Activated naive CD4-positive, alpha-beta T cell treated with anti-CD3 and anti-CD28 coated beads, Interleukin-2, amount 50 U/mL, for 72 hours (primary cell): ENCODE results near the gene FOXB2. TPM values are rescaled to one million over a fixed set of nuclear protein-coding genes. Genes with fewer than 3 reads are reported as not detected.
"Not testable (repeated sequence)": the region's sequence is repeated elsewhere in the genome, so short reads cannot be mapped to it uniquely, and the experiment has no call there.

Source experiments
- ATAC-seq, 2 donors: fragments of 150-1000 bp; cut with Tn5 transposase; 2 replicates each; pipeline ENCODE4 v1.10.0; 2021; ENCODE audit warnings: mild to moderate bottlenecking in 2 of 2, moderate library complexity in 2 of 2
- DNase-seq, 2 donors: peaks; one replicate each; pipeline ENCODE4 v3.0.0; 2021 to 2022; ENCODE audit warnings: low spot score in 2 of 2
- H3K27ac Mint-ChIP-seq, 2 donors: one replicate each; pipeline ENCODE4 v1.8.0; 2022; ENCODE audit warnings: mild to moderate bottlenecking in 2 of 2, mixed read lengths in 2 of 2
- H3K36me3 Mint-ChIP-seq, 2 donors: one replicate each; pipeline ENCODE4 v1.8.0; 2022; ENCODE audit warnings: mixed read lengths in 2 of 2
- H3K9me3 Mint-ChIP-seq, 2 donors: one replicate each; pipeline ENCODE4 v1.8.0; 2022; ENCODE audit warnings: mixed read lengths in 2 of 2
- total RNA-seq, 2 donors: library from RNA; stranded (reverse); gene quantifications; one replicate each; pipeline ENCODE4 v1.2.3, GENCODE V29; 2022

The FOXB2 gene
- total RNA-seq: not detected

DNA sequence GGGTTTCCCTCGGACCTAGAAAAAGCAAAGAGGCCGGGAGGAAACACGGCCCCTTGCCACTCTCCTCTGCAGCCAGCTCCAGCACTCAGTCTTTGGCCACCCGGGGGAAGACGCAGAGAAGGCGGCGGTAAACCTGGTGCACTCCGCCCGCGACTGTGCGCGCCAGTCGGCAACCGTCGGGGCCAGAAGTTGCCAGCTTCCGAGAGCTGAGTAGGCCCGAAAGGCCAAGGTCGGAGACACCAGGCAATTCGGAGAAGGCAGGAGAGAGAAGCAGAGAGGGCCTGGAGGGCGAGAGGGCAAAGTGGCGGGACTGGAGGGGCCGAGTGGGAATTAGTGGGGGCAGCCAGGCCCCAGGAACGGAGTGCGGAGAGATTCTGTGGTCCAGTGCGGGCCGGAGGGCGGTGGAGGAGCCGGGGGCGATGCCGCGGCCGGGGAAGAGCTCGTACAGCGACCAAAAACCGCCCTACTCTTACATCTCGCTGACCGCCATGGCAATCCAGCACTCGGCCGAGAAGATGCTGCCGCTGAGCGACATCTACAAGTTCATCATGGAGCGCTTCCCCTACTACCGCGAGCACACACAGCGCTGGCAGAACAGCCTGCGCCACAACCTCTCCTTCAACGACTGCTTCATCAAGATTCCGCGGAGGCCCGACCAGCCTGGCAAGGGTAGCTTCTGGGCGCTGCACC, at the start of gene FOXB2:
Gene FOXB2, plus strand, starts transcription at position 420 of the 690 bp plus-strand sequence. Its CDS starts 0 bp downstream, at position 420.
- ATAC-seq (no peak), DNase-seq (peak in 1 of 2 donors; percentile 16)
- H3K36me3 Mint-ChIP-seq: peaks cover 9 to 17% of the 10 kb centered on the region in 2 donors
- no peaks in the 10 kb centered on the region for H3K9me3 Mint-ChIP-seq
- H3K27ac Mint-ChIP-seq: peak within 1 kb of the TSS in 1 of 2 donors; percentile 68

DNA sequence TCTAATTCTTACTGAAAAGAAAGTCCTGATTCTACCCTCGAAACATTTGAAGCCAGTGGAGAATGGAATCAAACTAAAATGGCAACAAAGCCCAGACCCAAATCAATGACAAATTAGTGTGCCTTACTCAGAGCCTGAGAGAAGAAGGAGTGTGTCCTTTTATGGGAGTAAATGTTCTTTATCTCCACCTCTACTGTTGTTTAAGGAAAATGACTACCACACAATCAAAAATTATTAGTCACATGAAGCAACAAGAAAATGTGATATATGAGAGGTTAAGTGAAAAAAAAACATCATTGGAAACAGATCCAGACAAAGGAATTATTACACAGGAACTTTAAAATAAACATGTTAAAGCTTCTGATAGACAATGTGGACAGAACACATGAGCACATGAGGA, 49.7 kb upstream of the FOXB2 start:
- peaks cover 13 to 14% of the 10 kb centered on the region in 2 donors for H3K9me3 Mint-ChIP-seq
- H3K27ac Mint-ChIP-seq: no peak overlapping the region
- ATAC-seq (no peak), DNase-seq (no peak)
- H3K36me3 Mint-ChIP-seq: peaks cover 0 to 4% of the 10 kb centered on the region in 2 donors

DNA sequence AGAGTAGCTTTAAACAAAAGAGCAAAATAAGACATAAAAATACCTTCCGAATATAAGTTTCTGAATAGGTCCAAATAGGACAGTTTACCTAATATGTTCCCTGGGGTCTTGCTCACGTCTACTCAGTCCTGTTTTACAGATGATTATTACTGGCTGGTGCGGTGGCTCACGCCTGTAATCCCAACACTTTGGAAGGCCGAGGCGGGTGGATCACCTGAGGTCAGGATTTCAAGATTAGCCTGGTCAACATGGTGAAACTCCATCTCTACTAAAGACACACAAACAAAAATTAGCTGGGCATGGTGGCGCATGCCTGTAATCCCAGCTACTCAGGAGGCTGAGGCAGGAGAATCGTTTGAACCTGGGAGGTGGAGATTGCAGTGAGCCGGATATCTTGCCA, 40.6 kb upstream of the FOXB2 start:
- H3K27ac Mint-ChIP-seq, H3K36me3 Mint-ChIP-seq, ATAC-seq, DNase-seq, H3K9me3 Mint-ChIP-seq: not testable (repeated sequence)

DNA sequence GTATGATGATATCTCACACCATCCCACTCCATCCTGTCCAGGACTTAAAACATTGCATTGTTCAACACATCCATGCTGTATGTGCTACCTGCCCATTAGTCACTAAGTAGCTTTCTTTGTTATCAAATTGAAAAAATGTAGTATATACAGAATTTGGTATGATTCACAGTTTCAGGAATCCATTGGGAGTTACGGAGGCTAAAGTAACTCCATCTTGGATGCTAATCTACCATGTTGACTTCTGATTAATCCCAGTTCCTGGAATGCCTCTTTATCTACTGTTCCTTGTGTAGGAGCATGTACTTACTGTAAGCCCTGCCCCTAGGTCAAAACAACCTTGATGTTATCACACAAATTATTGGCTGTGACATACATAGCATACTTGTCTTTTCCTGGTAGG, 38.9 kb upstream of the FOXB2 start:
- no peak overlapping the region for H3K27ac Mint-ChIP-seq
- DNase-seq (no peak), ATAC-seq (no peak)
- H3K36me3 Mint-ChIP-seq: no peaks in the 10 kb centered on the region
- H3K9me3 Mint-ChIP-seq: no peaks in the 10 kb centered on the region

DNA sequence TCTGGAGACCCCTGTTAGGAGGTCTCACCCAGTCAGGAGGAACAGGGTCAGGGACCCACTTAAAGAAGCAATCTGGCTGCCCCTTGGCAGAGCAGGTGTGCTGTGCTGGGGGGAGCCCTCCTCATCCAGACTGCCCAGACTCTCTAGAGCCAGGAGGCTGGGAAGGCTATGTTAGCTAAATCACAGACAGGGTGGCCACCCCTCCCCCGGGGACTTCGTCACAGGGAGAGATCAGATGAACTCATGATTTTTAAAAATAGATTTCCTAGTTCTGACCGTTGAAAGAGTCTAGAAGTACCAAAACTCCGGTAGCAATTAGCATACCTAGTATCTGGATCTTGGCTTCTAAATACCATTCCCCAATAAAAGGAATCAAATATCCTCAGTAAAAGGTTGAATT, 35.0 kb upstream of the FOXB2 start:
- DNase-seq (no peak), ATAC-seq (no peak)
- H3K27ac Mint-ChIP-seq: no peak overlapping the region
- H3K9me3 Mint-ChIP-seq: no peaks in the 10 kb centered on the region
- no peaks in the 10 kb centered on the region for H3K36me3 Mint-ChIP-seq

DNA sequence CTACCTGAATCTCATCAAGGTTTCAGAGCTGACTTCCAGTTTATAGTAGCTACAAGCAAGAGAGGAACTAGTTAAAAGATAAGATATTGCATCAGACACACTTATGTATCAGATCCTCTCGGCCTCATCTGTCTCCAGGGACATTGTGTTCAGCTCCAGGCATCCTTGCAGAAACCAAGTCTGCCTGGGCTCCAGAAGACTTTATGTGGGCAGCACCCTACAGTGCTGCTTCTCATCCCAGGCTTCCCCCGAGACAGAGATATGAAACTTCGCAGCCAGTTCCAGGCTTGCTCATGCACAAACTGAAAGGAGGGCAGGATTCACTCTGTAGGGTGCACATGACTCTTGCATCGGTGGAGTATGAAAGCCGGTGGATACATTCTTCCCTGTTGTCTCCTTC, 33.9 kb upstream of the FOXB2 start:
- no peaks in the 10 kb centered on the region for H3K36me3 Mint-ChIP-seq
- H3K27ac Mint-ChIP-seq: no peak overlapping the region
- DNase-seq (no peak), ATAC-seq (no peak)
- H3K9me3 Mint-ChIP-seq: no peaks in the 10 kb centered on the region

DNA sequence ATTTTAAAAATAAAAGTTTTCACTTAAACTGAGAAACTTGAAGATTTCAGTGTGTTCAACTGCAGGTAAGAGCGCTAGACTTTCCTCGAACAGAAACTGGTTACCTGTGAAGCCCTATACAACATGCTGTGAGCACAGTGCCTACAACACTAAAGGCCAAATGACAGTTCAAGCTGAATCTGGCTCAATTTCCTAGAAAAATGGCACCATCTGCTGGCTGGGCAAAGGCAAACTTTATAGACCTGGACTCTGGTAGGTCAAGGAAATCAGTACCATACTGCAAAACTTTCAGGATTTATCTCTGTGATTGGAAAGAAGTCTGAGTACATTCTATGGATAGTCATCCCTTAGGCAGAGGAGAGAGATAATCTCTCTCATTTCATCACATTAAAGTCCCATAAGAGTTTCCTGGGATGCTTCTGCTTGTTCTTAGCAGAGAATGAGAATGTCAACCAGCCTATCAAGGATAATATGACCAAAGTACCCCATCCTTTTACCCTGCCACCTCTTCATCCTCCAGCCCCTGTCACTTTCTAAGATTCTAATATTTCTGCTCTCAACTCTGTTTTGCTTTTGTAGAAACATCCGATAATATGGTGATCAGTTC, 31.8 kb upstream of the FOXB2 start:
- Mint-ChIP-seq H3K27ac (no peak overlapping the region), H3K9me3 (no peaks in the 10 kb centered on the region), H3K36me3 (no peaks in the 10 kb centered on the region)
- DNase-seq (no peak), ATAC-seq (no peak)

DNA sequence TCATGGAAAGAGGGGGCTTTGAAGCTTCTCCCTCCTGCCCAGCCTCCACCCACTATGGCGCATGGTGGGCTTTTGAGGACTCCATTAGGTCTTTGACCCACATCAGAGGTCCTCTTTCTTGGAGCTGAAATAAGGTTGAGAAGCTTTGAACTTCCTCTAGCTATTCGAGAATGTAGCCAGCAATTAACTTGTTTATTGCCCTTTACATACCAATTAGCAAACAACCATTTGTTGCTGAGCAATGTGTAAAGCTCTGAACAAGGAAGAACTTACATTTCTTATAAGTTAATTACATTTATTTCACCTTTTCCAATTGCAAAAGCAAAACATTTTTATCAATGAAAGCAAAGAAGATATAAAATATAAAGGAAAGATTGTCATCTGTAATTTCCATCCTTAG, 30.5 kb upstream of the FOXB2 start:
- ATAC-seq (no peak), DNase-seq (no peak)
- no peak overlapping the region for H3K27ac Mint-ChIP-seq
- no peaks in the 10 kb centered on the region for H3K36me3 Mint-ChIP-seq
- H3K9me3 Mint-ChIP-seq: no peaks in the 10 kb centered on the region

DNA sequence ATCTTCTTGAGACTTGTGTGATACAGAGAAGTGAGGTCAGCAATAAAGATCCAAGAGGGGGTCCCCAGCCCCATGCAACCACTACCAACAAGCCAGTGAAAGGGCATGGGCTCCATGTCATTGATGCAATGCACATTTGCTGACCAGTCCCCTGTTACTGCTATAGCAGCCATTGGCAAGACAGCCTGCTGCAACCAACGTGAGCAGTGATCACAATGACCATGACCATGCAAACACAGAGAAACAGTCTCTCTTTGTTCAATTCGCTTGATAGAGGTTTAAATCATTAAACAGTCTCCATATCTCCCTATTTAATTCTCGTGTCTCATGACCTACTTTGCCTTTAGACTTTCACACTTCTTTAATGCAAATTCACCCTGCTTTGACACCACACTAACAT, 30.0 kb upstream of the FOXB2 start:
- DNase-seq: no peak
- ATAC-seq: no peak
- Mint-ChIP-seq H3K36me3 (no peaks in the 10 kb centered on the region), H3K27ac (no peak overlapping the region), H3K9me3 (no peaks in the 10 kb centered on the region)

DNA sequence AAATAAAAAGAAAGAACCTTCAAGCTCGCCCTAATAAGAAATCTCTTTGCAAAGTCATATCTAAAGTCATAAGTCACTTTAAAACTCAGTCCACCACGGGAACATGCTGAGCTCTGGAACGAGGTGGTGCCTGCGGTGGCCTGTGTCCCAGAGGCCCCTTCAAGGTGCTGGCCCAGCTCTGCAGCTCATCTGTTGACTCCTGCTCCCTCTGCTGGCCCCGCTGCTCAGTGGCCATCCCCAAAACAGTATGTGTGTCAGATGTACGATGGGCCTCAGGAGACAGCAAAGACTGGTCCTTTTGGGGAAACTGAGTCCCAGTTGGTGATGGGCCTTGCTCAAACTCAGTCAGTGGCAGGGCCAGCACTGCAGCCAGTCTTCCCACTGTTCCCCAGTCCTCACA, 22.8 kb upstream of the FOXB2 start:
- Mint-ChIP-seq H3K27ac (no peak overlapping the region), H3K36me3 (no peaks in the 10 kb centered on the region), H3K9me3 (no peaks in the 10 kb centered on the region)
- no peak for ATAC-seq
- no peak for DNase-seq

DNA sequence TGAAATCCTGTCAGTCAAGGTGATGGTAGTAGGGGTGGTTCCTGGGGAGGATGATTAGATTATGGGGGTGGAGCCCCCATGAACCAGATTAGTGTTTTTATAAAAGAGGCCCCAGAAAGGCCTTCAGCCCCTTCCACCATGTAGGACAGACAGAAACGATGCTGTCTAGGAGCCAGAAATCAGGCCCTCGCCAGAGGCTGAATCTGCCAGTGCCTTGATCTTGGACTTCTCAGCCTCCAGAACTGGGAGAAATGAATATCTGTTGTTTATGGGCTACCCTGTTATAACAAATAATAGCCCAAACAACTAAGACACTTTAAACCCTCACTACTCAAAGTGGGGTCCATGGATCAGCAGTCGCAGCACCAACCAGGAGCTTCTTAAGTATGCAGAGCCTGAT, 20.2 kb upstream of the FOXB2 start:
- DNase-seq (no peak), ATAC-seq (no peak)
- Mint-ChIP-seq H3K36me3 (no peaks in the 10 kb centered on the region), H3K9me3 (no peaks in the 10 kb centered on the region), H3K27ac (no peak overlapping the region)

DNA sequence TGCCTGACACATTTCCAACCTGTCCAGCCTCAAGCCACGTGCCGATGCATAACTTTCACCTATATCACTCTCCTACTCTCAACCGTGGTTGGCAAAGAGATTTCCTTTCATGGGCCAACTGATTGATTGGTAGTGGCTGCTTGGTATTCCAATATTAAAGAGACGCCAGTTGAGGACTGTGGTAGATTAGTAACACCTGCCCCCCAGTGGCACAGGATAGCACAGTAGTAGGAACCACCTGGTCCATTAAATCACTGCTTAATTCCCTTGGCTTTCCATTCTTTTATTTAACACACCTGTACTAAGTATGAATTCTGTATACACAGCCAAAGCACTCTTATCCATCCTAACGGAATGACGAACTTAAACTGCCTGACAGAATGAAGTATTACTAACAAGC, 19.1 kb upstream of the FOXB2 start:
- DNase-seq (no peak), ATAC-seq (no peak)
- Mint-ChIP-seq H3K36me3 (no peaks in the 10 kb centered on the region), H3K27ac (no peak overlapping the region), H3K9me3 (no peaks in the 10 kb centered on the region)

DNA sequence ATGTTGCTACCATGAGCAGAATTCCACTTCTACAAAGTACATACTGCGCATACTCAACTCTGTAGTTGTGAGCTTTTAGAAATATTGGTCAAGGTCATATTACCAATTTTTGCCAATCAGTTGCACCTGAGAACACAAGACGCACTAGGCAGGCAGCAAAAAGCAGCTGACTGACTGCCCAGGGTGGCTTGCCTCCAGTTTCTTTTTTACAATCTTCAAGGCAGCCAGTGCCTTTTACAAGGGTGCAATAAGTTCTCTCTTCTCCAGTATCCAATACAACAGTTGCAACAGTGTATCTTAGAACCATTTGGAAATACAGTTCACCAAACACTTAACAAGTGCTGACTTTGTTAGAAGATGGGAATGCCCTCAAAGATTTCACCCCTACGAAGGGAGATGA, 16.1 kb upstream of the FOXB2 start:
- no peak for DNase-seq
- no peak for ATAC-seq
- Mint-ChIP-seq H3K27ac (no peak overlapping the region), H3K36me3 (no peaks in the 10 kb centered on the region), H3K9me3 (no peaks in the 10 kb centered on the region)

DNA sequence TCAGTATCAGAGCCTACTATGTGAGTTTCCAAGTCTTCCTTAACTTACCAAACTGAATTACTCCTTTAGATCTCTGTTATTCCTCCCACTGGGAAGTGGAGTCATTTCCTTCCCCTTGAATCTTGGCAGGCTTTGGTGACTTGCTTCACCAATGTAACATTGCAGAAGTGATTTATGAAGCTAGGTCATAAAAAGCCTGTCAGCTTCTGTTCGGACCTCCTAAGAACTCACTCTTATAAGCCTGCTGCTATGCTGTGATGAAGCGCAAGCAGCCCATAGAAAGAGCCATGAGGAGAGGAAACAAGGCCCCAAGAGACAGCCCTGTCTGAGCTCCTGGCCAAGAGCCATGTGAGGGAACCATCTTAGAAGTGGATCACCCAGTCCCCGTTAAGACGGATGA, 14.2 kb upstream of the FOXB2 start:
- Mint-ChIP-seq H3K36me3 (no peaks in the 10 kb centered on the region), H3K9me3 (no peaks in the 10 kb centered on the region), H3K27ac (no peak overlapping the region)
- no peak for DNase-seq
- no peak for ATAC-seq

DNA sequence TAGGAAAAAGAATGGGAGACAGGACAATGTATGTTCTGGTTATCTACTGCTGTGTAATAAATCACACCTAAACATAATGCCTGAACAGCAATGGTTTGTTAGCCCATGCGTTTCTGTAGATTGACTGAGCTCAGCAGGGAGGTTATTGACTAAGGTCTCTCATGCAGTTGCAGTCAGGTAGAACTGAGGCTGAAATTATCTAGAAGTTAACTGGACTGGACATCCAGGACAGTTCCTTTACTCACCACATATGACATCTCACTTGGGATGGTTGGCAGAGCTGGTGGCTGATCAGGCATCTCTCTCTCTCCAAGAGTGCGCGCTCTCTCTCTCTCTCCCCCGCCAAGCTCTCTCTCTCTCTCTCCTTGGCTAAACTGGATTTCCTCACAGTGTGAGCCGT, 8.9 kb upstream of the FOXB2 start:
- DNase-seq (no peak), ATAC-seq (no peak)
- H3K36me3 Mint-ChIP-seq: peaks cover 0 to 10% of the 10 kb centered on the region in 2 donors
- H3K9me3 Mint-ChIP-seq: no peaks in the 10 kb centered on the region
- H3K27ac Mint-ChIP-seq: no peak overlapping the region

DNA sequence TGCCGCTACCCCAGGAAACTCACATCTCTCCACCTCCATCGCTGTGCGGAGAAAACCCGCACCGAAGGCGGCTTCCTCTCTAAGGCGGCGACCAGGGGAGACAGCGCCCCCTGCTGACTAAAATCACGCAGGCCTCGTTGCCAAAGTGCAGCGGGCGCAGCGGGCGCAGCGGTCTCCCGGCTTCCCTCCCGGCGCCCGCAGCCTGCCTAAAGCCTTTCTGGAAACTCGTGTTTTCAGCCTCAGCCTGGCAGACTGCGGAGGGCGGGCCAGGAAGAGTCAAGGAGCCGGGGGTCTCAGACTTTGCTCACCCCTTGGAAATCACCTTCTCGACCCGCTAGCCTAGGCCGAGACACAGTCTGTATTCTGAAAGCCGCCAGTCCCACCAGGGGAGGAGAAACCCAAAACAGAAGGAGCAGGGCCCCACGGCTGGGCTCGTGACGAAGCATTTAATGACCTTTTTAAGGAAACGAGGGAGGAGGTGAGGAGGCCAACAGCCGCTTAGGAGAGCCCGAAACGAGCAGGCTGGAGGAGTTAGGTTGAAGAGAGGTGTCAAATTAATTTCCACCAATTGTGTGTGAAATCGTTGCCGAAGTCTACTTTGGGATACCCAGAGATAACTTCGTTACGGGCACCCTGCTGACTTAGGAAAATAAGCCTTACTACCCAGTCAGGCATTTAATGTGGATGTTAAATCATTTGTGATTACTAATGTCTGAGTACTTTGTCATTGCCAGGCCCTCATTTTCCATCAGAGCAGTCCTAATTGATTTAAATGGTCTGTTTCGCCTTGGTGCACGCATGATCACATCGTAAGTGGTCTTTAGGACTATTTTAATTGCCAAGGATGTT, 7.3 kb upstream of the FOXB2 start:
- peak; percentile 72 to 86 for ATAC-seq
- H3K27ac Mint-ChIP-seq: no peak overlapping the region
- peak; percentile 69 to 85 for DNase-seq
- H3K36me3 Mint-ChIP-seq: peaks cover 0 to 10% of the 10 kb centered on the region in 2 donors
- H3K9me3 Mint-ChIP-seq: no peaks in the 10 kb centered on the region

DNA sequence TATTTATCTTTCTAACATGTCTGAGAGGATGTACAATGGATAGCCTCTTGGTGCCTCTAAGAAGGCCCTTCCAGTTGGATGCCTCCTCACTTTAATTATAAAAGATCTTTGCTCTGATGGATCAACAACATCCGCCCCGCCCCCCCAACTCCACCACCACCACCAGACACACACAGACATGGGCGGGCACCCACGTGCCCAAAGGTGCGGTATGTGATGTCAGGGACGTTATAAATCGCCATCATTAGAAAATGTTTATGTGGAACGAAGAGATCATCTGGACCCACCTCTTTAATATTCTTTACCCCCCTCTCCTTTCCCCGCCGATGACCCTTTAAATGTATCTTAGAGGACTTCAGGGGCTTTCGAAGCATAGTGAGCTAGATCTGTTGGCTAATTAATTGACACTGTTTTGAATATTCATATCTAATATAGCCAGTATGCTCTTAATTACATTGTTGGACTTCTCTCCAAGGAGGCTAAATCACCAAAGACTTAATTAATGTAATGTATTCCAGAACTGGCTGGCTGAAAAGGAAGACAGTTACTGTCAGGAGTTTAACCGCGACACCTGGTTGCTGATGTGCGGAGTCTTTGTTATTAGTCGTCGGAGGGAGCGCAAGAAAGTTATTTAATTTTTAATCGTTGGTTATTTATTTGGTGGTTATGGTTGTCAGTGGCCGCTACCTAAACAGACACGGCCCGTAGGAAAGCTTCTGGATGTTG, 6.1 kb upstream of the FOXB2 start:
- Mint-ChIP-seq H3K9me3 (no peaks in the 10 kb centered on the region), H3K27ac (peak overlapping the region in 1 of 2 donors; percentile 36), H3K36me3 (peaks cover 0 to 18% of the 10 kb centered on the region in 2 donors)
- DNase-seq (no peak), ATAC-seq (no peak)
